ENCODE measurements around the gene HMGCS2.

The HMGCS2 gene

GRCh38 chr1:119740896-119741780 lies 27.6 kb downstream of the HMGCS2 start:
- Histone ChIP-seq H3K27ac (ENCODE audit: low read depth, low read length, poor library complexity, severe bottlenecking) (no peak overlapping the region), H2AFZ (ENCODE audit: low read length) (no peak overlapping the region), H3K9me3 (ENCODE audit: low read length) (no peaks in the 10 kb centered on the region), H3K9me2 (ENCODE audit: low read depth, low read length) (no peaks in the 10 kb centered on the region), H3K4me1 (ENCODE audit: insufficient read depth, low read length, severe bottlenecking) (no peaks in the 10 kb centered on the region), H4K20me1 (ENCODE audit: insufficient read depth, low read length) (no peaks in the 10 kb centered on the region), H3K9ac (ENCODE audit: low read length) (no peak overlapping the region), H3K79me2 (ENCODE audit: insufficient read depth, low read length) (no peaks in the 10 kb centered on the region), H3K4me3 (ENCODE audit: low read depth, low read length, poor library complexity, severe bottlenecking) (no peak overlapping the region), H3K36me3 (ENCODE audit: insufficient read depth, low read length) (peaks cover 70% of the 10 kb centered on the region), H3F3A (ENCODE audit: insufficient read depth, low read length) (no peaks in the 10 kb centered on the region), H3K4me2 (ENCODE audit: low read length) (no peak overlapping the region), H3K27me3 (ENCODE audit: insufficient read depth, low read length) (no peaks in the 10 kb centered on the region)
- TF ChIP-seq, protein P1, sequence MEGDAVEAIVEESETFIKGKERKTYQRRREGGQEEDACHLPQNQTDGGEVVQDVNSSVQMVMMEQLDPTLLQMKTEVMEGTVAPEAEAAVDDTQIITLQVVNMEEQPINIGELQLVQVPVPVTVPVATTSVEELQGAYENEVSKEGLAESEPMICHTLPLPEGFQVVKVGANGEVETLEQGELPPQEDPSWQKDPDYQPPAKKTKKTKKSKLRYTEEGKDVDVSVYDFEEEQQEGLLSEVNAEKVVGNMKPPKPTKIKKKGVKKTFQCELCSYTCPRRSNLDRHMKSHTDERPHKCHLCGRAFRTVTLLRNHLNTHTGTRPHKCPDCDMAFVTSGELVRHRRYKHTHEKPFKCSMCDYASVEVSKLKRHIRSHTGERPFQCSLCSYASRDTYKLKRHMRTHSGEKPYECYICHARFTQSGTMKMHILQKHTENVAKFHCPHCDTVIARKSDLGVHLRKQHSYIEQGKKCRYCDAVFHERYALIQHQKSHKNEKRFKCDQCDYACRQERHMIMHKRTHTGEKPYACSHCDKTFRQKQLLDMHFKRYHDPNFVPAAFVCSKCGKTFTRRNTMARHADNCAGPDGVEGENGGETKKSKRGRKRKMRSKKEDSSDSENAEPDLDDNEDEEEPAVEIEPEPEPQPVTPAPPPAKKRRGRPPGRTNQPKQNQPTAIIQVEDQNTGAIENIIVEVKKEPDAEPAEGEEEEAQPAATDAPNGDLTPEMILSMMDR (IDR thresholded peaks at IDR 0.05; ENCODE audit: low read length) = no peak
- no peak for TF ChIP-seq EZH2 (IDR thresholded peaks at IDR 0.05; ENCODE audit: borderline replicate concordance, low read length)

GRCh38 chr1:119740261-119740660 lies 28.4 kb downstream of the HMGCS2 start:
- no peak overlapping the region for H3K4me2 ChIP-seq (ENCODE audit: low read length)

GRCh38 chr1:119739150-119739549 lies 29.6 kb downstream of the HMGCS2 start:
- Histone ChIP-seq H3K4me2 (ENCODE audit: low read length) (no peak overlapping the region), H3K9ac (ENCODE audit: low read length) (no peak overlapping the region), H4K20me1 (ENCODE audit: insufficient read depth, low read length) (no peaks in the 10 kb centered on the region), H3K27me3 (ENCODE audit: insufficient read depth, low read length) (no peaks in the 10 kb centered on the region), H3F3A (ENCODE audit: insufficient read depth, low read length) (no peaks in the 10 kb centered on the region), H3K4me3 (ENCODE audit: low read depth, low read length, poor library complexity, severe bottlenecking) (no peak overlapping the region), H3K27ac (ENCODE audit: low read depth, low read length, poor library complexity, severe bottlenecking) (no peak overlapping the region), H3K9me3 (ENCODE audit: low read length) (no peaks in the 10 kb centered on the region), H2AFZ (ENCODE audit: low read length) (no peak overlapping the region), H3K9me2 (ENCODE audit: low read depth, low read length) (no peaks in the 10 kb centered on the region), H3K79me2 (ENCODE audit: insufficient read depth, low read length) (no peaks in the 10 kb centered on the region), H3K4me1 (ENCODE audit: insufficient read depth, low read length, severe bottlenecking) (no peaks in the 10 kb centered on the region), H3K36me3 (ENCODE audit: insufficient read depth, low read length) (peaks cover 82% of the 10 kb centered on the region)
- TF ChIP-seq EZH2 (IDR thresholded peaks at IDR 0.05; ENCODE audit: borderline replicate concordance, low read length) = no peak
- TF ChIP-seq, protein P1 (IDR thresholded peaks at IDR 0.05; ENCODE audit: low read length) = no peak

More at GRCh38 chr1:119740261-119740660, 28.4 kb downstream of the HMGCS2 start:
- no peaks in the 10 kb centered on the region for H3K4me1 ChIP-seq (ENCODE audit: insufficient read depth, low read length, severe bottlenecking)
- H3K4me3 ChIP-seq (ENCODE audit: low read depth, low read length, poor library complexity, severe bottlenecking) = no peak overlapping the region
- no peaks in the 10 kb centered on the region for H3K79me2 ChIP-seq (ENCODE audit: insufficient read depth, low read length)
- no peak for TF ChIP-seq EZH2 (IDR thresholded peaks at IDR 0.05; ENCODE audit: borderline replicate concordance, low read length)
- TF ChIP-seq, protein P1 (IDR thresholded peaks at IDR 0.05; ENCODE audit: low read length) = no peak
- H3K27ac ChIP-seq (ENCODE audit: low read depth, low read length, poor library complexity, severe bottlenecking) = no peak overlapping the region
- H4K20me1 ChIP-seq (ENCODE audit: insufficient read depth, low read length) = no peaks in the 10 kb centered on the region
- peaks cover 79% of the 10 kb centered on the region for H3K36me3 ChIP-seq (ENCODE audit: insufficient read depth, low read length)
- no peaks in the 10 kb centered on the region for H3K9me3 ChIP-seq (ENCODE audit: low read length)
- H3K9ac ChIP-seq (ENCODE audit: low read length) = no peak overlapping the region
- no peaks in the 10 kb centered on the region for H3K9me2 ChIP-seq (ENCODE audit: low read depth, low read length)
- H2AFZ ChIP-seq (ENCODE audit: low read length) = no peak overlapping the region
- no peaks in the 10 kb centered on the region for H3K27me3 ChIP-seq (ENCODE audit: insufficient read depth, low read length)
- no peaks in the 10 kb centered on the region for H3F3A ChIP-seq (ENCODE audit: insufficient read depth, low read length)

Data from OCI-LY1 (cell line).